GM18873 (cell line): ENCODE results near the gene RORC.

ENCODE experiments used
- ATAC-seq: cut with Tn5 transposase; IDR thresholded peaks from one replicate; pipeline ENCODE4 v1.9.1; 2021; ENCODE audit warnings: mild to moderate bottlenecking, moderate library complexity, moderate number of reproducible peaks; ENCODE audit not compliant: unreplicated experiment, low FRiP score

RORC gene

GRCh38 chr1:151829352-151830046, 2.1 kb downstream of the RORC start:
- ATAC-seq, result no peak

GRCh38 chr1:151828921-151829320, 2.7 kb downstream of the RORC start:
- ATAC-seq, result no peak

GRCh38 chr1:151827853-151828252, 3.7 kb downstream of the RORC start:
- no peak for ATAC-seq

DNA sequence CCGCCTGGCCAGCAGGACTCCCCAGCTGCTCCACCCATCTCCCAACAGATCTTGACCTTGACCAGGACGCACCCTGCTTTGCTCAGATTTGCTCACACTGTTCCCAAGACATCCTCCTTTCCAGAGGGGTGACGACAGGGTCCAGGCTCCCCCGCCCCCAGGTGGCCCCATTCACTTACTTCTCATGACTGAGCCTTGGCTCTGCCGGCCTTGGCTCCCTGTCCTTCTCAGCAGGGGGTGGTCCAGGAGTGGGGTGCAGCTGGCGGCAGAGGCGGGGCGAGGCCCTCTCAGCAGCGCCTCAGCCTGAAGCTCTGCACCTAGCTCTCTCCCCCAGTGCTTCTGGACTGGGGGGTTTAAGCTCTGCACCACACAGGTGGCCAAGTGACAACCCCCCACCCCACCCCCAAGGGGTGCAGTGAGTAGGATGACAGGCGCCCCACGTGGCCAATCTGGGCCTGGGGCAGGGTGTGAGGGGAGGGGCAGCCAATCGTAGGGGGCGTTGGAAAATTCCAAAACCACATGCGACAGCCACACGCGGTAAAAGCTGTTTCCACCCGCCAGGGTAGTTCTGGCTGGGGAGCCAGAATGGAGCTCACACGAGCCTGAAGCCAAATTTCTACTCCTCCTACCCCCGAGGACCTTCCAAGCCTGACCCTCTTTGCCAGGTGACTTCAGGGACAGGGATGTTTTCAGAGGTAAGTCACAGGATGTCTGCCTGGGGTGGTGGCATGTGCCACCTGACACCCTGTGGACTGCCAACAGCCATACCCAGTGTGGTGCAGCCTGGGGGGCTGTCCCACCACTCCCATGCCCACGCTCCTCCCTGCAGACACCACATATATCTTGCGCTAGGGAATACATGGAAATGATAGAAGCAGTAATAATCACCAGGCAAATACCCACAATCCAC, 5.6 kb downstream of the RORC start:
- ATAC-seq, result no peak

DNA sequence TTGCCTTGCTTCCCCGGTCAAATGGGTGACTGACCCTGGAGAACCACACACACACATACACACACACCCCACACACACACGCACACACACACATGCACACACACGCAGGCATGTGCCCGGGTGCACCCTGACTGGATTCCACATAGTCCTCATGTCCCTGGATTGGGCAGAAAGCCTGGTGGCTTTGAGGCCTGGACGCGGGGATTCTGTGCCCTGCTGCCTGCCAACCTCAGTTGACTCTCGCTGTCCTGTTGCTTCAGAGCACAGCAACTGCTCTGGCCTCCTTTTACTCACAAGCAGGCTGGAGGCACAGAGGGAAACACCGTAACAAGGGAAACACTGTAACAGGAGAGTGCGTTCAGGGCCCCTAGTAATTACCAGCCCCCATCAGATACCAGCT, 6.4 kb downstream of the RORC start:
- no peak for ATAC-seq

GRCh38 chr1:151823175-151823574, 8.4 kb downstream of the RORC start:
- no peak for ATAC-seq

- no peak for ATAC-seq
Observed at GRCh38 chr1:151822404-151822803, 9.2 kb downstream of the RORC start.

DNA sequence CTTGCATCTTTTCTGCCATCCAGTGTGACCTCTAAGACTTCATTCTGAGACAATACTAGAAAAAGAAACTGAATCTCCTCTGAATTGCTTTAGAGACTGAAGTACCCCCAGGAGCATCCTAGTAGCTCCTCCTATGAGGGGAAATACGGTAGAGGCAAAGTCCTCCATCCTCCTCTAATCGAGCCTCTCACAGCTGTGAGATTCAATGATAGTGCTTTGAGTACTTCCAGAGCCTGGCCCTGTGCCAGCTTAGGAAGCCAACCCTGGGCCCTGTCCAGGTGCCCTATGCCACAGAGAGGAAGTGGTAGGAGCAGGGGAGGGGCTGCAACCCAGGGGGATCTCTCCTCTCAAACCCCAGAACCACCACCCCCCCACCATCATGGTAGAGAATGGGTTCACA, 10.7 kb downstream of the RORC start:
- no peak for ATAC-seq

DNA sequence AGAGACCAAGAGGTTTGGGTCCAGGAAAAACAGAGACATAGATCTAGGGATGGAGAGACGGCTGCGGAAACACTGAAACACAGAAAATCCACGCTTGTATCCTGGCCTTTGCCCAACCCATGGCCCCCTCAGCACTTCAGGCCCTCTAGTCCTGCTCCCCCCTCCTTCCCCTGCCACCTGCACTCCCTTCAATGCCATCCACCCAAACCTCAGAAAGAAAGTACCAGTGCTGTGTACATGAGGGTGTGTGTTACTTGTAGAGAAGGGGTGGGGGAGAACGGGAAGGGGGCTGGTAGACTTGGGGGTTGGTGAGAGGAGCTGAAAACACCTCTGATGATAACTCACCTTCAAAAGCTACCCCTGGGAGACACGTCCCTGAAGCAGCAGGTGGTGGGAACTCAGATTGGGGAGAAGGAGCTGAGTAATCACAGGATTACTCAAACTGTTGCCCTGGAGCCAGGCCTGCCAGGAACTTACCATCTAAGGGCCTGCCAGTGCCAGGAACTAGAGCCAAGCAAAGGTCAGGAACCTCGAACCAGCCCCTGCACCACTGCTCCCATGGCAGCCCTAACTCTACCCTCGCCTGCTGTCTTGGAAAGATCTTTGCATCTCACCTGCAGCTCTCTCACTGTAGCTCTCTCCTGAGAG, 11.5 kb downstream of the RORC start:
- no peak for ATAC-seq

GRCh38 chr1:151819227-151819835, 12.3 kb downstream of the RORC start:
- ATAC-seq, result no peak

DNA sequence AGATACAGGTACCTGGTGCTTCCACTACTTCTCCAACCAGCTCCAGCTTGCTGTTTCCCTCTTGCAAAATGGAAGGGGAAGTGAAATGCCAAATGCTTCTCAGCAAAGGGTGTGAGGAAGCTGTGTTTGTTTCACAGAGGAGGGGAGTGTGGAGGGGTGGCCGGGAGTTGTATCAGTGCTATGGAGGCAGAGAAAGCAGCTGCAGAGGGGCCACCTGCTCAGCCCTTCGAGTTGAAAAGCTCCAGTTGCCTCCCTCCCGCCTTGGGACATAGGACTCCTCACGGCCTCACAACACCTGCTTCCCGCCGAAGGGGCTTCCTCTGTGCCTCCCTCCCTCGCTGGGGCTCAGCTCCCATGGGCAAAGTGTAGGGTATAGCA, 14.3 kb downstream of the RORC start:
- ATAC-seq, result no peak

- no peak for ATAC-seq
Observed at GRCh38 chr1:151816548-151817352, 14.9 kb downstream of the RORC start.

GRCh38 chr1:151815716-151816327, 15.8 kb downstream of the RORC start:
- ATAC-seq, result no peak

DNA sequence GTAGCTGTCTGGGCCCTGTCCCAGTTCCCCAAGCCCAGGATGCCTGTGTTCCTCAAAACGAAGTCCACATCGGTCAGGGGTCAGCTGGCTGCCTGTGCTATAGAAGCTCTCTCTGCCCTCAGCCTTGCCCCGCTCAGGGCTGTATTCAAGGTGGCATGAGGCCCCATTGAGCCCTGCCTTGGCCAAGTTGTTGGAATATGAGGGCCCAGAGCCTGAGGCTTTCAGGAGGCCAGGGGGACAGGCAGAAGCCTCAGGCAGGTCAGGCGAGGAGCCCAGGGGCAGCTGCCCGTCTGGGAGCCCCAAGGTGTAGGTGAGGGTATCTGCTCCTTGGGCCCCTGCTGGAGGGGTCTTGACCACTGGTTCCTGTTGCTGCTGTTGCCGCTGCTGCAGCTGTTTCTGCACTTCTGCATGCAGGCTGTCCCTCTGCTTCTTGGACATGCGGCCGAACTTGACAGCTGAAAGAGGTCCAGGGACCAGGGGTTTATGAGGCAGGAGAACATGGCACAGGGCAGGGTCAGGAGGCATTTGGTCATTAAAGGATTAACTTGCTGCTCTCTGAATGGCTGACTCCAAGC, 16.5 kb downstream of the RORC start:
- ATAC-seq, result no peak

DNA sequence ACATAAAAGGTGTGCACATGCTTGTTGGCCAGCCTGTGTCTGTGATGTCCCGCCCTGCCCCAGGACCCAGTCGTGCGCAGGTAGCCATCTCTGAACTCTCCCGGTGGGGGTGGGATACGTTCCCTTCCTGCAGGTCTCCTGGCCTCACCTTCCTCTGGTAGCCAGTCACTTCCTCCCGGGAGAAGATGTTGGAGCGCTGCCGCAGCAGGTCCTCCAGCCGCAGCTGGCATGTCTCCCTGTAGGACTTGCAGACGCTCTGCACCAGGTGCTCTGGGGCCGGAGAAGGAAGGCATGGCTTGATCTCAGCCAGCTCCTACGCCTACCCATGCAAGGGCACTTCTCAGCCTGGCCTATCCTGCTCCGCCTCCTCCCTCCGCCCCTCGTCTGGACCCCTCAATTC, 17.2 kb downstream of the RORC start:
- no peak for ATAC-seq

- ATAC-seq, result no peak
Observed at GRCh38 chr1:151813271-151813977, 18.2 kb downstream of the RORC start.

DNA sequence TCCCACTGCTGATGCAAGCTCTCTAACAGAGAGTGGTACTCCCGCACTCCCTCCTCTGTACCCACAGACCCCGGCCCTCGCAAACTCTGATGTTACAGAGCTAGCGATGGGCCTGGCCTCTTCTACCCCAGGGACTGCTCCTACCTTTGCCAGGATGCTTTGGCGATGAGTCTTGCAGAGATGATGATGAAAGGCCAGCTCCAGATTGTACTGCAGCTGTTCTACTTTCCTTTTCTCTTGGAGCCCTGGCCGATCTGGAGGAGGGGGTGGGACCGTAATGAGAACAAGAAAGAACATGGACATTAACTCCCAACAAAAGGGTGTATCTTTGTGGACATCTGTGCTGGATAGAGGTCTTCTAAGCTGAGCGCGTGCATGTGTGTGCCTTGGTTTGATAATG, 20.4 kb downstream of the RORC start:
- no peak for ATAC-seq

DNA sequence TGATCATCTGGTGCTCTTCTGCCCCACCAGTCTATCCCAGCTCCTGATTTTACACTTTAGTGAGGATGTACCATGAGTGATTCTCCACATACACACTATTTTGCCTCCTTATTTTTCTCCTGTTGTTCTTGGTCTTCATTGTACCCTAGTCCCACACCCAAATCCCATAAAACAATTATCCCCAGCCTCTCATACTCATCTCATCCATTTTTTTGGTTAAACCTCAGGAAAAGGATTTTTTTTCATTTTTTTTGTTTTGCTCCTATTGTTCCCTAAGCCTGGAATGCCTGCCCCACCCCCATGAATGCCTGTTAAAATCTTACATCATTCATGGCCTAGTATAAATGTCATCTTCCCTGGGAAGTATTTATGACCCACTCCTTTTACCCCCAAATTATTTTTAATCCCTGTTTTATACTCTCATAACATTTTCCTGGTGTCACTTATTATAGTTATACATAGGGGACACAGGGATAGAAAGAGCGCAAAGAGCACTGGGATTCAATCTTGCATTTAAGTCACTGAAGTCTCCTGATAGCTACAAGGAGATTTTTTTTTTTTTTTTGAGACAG, 21.5 kb downstream of the RORC start:
- ATAC-seq, result no peak
